Stomach (tissue), 4 donors: ENCODE results near the gene KDM2B.

Source experiments
- CTCF ChIP-seq, 7 experiments: fragments of 450-650 bp in 4 of 7; fragments of 200-600 bp in 3 of 7; sonication (generic) in 3 of 7; IDR thresholded peaks; one replicate each; pipeline ENCODE4 v1.5.1; 2016 to 2019; ENCODE audit warnings: antibody characterized with exemption in 7 of 7, control low read depth in 2 of 7, mild to moderate bottlenecking in 1 of 7
- EP300 ChIP-seq: sonication (generic); formaldehyde crosslinking; IDR thresholded peaks from one replicate; pipeline ENCODE4 v1.6.1; 2017; ENCODE audit warnings: antibody characterized with exemption
- POLR2A ChIP-seq, 4 donors: fragments of 450-650 bp; IDR thresholded peaks; one replicate each; pipeline ENCODE4 v1.6.1; 2016; ENCODE audit warnings: antibody characterized with exemption in 4 of 4, control low read depth in 2 of 4, mild to moderate bottlenecking in 1 of 4, moderate library complexity in 1 of 4
- POLR2AphosphoS5 ChIP-seq, 3 donors: sonication (generic); formaldehyde crosslinking; IDR thresholded peaks; one replicate each; pipeline ENCODE4 v1.6.1; 2016; ENCODE audit warnings: antibody characterized with exemption in 3 of 3

GRCh38 chr12:121550974-121551634, 29.7 kb downstream of the KDM2B start:
- TF ChIP-seq CTCF (IDR thresholded peaks at IDR 0.05) (no peak), EP300 (no peak), POLR2AphosphoS5 (IDR thresholded peaks at IDR 0.05) (no peak), POLR2A (IDR thresholded peaks at IDR 0.05) (no peak)
